ENCODE results near the gene CDKN2C. TPM values are rescaled to one million over a fixed set of nuclear protein-coding genes. Genes with fewer than 3 reads are reported as not detected.
A peak's percentile ranks its signal among the peaks of the same experiment; 100 is the strongest.

The CDKN2C gene
- total and polyA plus RNA-seq, 9 donors: 17.4 to 65.6 (median 33.7) TPM

GRCh38 chr1:50977575-50978143 lies 7.6 kb downstream of the CDKN2C start:
- Histone ChIP-seq H3K27me3 (no peaks in the 10 kb centered on the region), H3K27ac (peak overlapping the region; percentile 97 to 99), H3K4me3 (peak overlapping the region; percentile 83), H3K4me1 (ENCODE audit: insufficient read depth) (peaks cover 5% of the 10 kb centered on the region), H3K9me3 (no peaks in the 10 kb centered on the region), H3K36me3 (no peaks in the 10 kb centered on the region)
- WGBS, 3 donors: 0 to 2% (median 1%) methylated on average over 36 to 63 of the region's 63 CpGs
- no peak for TF ChIP-seq EP300 (IDR thresholded peaks at IDR 0.05)
- no peak for TF ChIP-seq CTCF (IDR thresholded peaks at IDR 0.05)
- no peak for TF ChIP-seq POLR2A (IDR thresholded peaks at IDR 0.05)
- intact Hi-C loops (cut with DNase I): loop anchor here in 1 of 4 donors (10.0 kb wide), 1 partner anchor 1947 kb away; the partner anchor contains the start of genes ECHDC2 and SCP2
- peak; percentile 70 to 86 (median 82) for DNase-seq

- Histone ChIP-seq H3K36me3 (no peaks in the 10 kb centered on the region), H3K4me3 (peak overlapping the region; percentile 83), H3K4me1 (ENCODE audit: insufficient read depth) (peaks cover 5% of the 10 kb centered on the region), H3K27ac (peak overlapping the region; percentile 97 to 99), H3K9me3 (no peaks in the 10 kb centered on the region), H3K27me3 (no peaks in the 10 kb centered on the region)
- TF ChIP-seq CTCF (IDR thresholded peaks at IDR 0.05) (no peak), EP300 (IDR thresholded peaks at IDR 0.05) (no peak), POLR2A (IDR thresholded peaks at IDR 0.05) (no peak)
- peak; percentile 63 to 80 (median 77) for DNase-seq
- intact Hi-C loops (cut with DNase I): loop anchor here in 1 of 4 donors (10.0 kb wide), 1 partner anchor 1947 kb away; the partner anchor contains the start of genes ECHDC2 and SCP2
- WGBS, 3 donors: 1 to 4% (median 2%) methylated on average over 33 to 42 of the region's 42 CpGs
Measured at GRCh38 chr1:50978144-50978851, 8.3 kb downstream of the CDKN2C start.

- no peaks in the 10 kb centered on the region for H3K27me3 ChIP-seq
- no peak for TF ChIP-seq EP300 (IDR thresholded peaks at IDR 0.05)
- TF ChIP-seq CTCF (IDR thresholded peaks at IDR 0.05): no peak
- TF ChIP-seq POLR2A (IDR thresholded peaks at IDR 0.05): no peak
- 17 to 35% (median 30%) methylated on average over 10 of the region's 10 CpGs for WGBS, 3 donors
- no peaks in the 10 kb centered on the region for H3K36me3 ChIP-seq
- H3K4me1 ChIP-seq (ENCODE audit: insufficient read depth): peaks cover 2% of the 10 kb centered on the region
- intact Hi-C loops (cut with DNase I): loop anchor here in 1 of 4 donors (10.0 kb wide), 1 partner anchor 1946 kb away; the partner anchor contains the start of genes ECHDC2 and SCP2
- peak in 2 of 5 donors; percentile 23 to 30 for DNase-seq
- no peaks in the 10 kb centered on the region for H3K9me3 ChIP-seq
- H3K4me3 ChIP-seq: peak overlapping the region; percentile 83
- H3K27ac ChIP-seq: peak overlapping the region; percentile 97 to 99
Measured at GRCh38 chr1:50978852-50979781, 9.1 kb downstream of the CDKN2C start.

GRCh38 chr1:50979937-50980336 lies 9.9 kb downstream of the CDKN2C start:
- H3K4me1 ChIP-seq (ENCODE audit: insufficient read depth): peaks cover 2% of the 10 kb centered on the region
- H3K27me3 ChIP-seq: no peaks in the 10 kb centered on the region
- no peak for TF ChIP-seq POLR2A (IDR thresholded peaks at IDR 0.05)
- no peak for TF ChIP-seq CTCF (IDR thresholded peaks at IDR 0.05)
- TF ChIP-seq EP300 (IDR thresholded peaks at IDR 0.05): no peak
- no peaks in the 10 kb centered on the region for H3K9me3 ChIP-seq
- WGBS, 3 donors: 45 to 69% (median 59%) methylated on average over 1 of the region's 1 CpG
- H3K36me3 ChIP-seq: no peaks in the 10 kb centered on the region
- no peak for DNase-seq
- H3K4me3 ChIP-seq: no peak overlapping the region
- H3K27ac ChIP-seq: peak overlapping the region in 1 of 2 donors; percentile 99
- intact Hi-C loops (cut with DNase I): loop anchor here in 1 of 4 donors (10.0 kb wide), 1 partner anchor 1945 kb away; the partner anchor contains the start of genes ECHDC2 and SCP2
